Stimulated activated CD4-positive, alpha-beta T cell treated with anti-CD3 and anti-CD28 coated beads, Interleukin-12 subunit alpha, Interleukin-12 subunit beta, amount 100 ng/mL, for 4 hours (primary cell): ENCODE results near the gene MYLK.
"Not testable (repeated sequence)": the region's sequence is repeated elsewhere in the genome, so short reads cannot be mapped to it uniquely, and the experiment has no call there.

ENCODE experiments used
- DNase-seq: peaks from one replicate; pipeline ENCODE4 v3.0.0-alpha.2; 2020

MYLK gene

GRCh38 chr3:123741041-123741511 is 143.1 kb downstream of the MYLK start:
- DNase-seq = no peak

DNA sequence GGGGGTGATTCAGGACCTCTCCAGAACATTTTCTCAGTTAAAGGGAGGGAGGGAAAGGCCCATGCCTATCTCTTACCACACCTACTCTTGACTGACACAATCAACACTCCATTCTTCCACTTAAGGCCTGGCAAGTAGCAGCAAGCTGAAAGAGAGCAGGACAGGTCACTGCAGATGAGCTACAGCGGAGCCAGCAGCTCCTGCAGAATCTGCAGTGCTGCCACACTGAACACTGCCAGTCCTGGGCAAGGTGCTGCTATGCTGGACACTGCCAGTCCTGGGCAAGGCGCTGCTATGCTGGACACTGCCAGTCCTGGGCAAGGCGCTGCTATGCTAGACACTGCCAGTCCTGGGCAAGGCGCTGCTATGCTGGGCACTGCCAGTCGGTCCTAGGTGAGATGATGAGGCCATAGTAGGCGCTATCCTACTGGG is 143.7 kb downstream of the MYLK start:
- no peak for DNase-seq

DNA sequence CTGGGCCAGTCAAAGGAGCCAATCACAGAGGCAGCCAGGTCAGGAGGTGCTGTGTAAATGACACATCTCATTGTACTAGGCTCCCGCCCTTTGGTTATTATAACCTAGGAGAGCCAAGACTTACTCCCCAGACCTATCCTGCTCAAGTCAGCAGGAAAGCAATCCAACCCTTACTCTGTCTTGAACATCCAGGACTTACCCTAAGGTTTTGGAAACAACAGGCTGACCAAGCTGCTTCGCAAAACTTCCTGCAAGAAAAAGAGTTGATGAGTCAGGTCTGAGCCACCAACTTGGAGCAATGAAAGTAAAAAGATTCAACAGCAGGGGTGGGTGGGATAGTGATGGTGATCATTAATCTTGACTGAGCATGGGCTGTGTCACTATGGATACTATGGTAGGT is 144.4 kb downstream of the MYLK start:
- no peak for DNase-seq

- no peak for DNase-seq
Measured at GRCh38 chr3:123739106-123739505, 145.0 kb downstream of the MYLK start.

GRCh38 chr3:123738522-123738921 is 145.6 kb downstream of the MYLK start:
- DNase-seq = not testable (repeated sequence)

DNA sequence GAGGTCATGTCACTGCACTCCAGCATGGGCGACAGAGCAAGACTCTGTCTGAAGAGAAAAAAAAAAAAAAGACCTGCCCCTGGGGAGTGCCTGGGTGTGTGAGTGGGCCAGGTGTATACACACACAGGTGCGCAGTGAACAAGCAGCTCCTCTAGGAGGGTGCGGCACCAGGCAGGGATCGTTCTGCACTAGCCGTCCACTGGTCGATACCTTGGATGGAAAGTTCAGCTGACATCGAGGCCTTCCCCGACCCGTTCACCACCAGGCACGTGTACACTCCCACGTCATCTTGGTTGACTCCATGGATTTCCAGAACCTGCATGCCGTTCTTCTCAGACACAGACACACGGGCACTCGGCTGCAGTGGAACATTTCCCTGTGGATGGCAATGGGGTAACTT is 147.0 kb downstream of the MYLK start:
- DNase-seq = no peak

DNA sequence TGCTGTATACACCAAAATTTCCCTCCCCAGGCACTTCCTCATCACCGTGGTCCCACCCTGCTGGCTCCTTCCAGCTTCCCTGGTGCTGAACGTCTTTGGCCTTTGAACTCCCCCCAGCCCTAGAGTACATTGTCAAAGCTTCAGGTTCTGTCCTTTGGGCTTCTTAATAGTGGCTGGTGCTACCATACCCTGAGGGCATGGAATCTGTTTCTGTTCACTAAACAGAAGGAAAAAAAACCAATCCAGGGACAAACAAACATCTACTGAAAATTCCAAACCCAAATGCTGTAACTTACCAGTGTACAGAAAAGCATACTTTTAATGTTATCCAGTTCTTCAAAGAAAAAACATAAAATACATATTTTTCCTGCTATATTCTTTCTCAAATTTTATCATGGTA is 148.7 kb downstream of the MYLK start:
- no peak for DNase-seq

GRCh38 chr3:123734527-123734902 is 149.6 kb downstream of the MYLK start:
- no peak for DNase-seq

DNA sequence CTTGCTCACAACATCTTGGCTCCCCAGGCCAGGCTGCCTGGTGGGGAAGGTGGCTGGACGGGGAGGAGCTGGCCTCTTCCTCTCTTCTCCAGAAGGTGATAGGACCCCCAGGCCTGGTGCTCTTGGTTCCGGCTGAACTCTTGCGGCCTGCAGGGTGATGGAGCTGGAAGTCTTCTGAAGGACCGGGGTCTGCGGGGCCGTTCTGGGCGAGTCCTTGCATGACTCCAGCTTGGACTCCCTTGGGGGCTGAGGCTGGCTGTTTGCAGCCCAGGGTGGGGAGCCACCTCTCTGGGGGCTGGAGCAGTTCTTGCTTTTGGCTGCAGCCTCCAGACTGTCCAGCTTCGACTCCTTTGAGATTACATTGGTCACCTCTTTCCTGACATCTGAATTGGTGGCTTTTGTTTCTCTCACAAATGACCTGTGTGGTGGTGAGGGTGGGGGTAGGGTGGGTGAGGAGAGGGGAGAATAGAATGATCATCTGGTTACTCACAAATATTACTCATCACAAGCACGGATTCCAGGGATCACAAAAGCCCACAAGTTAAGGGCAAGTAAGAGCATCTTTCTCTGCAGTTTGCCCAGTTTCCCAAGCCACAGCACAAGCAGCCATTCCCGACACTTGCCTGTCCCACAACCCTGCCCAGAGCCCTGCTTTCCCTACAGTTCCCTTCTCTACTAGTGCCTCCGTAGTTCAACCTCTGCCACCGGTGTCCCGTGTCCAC is 150.2 kb downstream of the MYLK start:
- no peak for DNase-seq

GRCh38 chr3:123733341-123733740 is 150.8 kb downstream of the MYLK start:
- no peak for DNase-seq

- no peak for DNase-seq
Measured at GRCh38 chr3:123732447-123732846, 151.7 kb downstream of the MYLK start.

- no peak for DNase-seq
Measured at GRCh38 chr3:123730829-123731228, 153.3 kb downstream of the MYLK start.

DNA sequence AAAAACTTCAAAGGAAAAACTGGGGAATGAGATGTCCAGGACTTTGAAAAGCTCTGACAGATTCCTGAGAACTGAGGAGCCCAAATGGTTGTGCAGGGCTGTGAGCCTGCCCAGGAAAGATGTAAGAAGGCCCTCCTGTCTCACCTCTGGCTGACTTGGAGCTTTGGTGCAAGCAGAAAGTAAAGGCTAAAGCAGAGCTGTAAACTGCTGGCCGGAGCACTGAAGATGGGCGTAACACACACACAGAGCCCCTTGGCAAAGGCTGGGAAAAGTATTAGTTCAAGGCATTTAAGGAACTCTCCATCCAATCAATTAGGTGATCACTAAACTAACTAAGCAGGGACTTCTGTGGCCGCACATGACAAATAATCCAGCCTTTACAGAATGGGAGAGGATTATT is 155.1 kb downstream of the MYLK start:
- no peak for DNase-seq

GRCh38 chr3:123728014-123728413 is 156.1 kb downstream of the MYLK start:
- no peak for DNase-seq

- DNase-seq = no peak
Measured at GRCh38 chr3:123725652-123726400, 158.3 kb downstream of the MYLK start.

- DNase-seq = no peak
Measured at GRCh38 chr3:123724306-123724705, 159.8 kb downstream of the MYLK start.

DNA sequence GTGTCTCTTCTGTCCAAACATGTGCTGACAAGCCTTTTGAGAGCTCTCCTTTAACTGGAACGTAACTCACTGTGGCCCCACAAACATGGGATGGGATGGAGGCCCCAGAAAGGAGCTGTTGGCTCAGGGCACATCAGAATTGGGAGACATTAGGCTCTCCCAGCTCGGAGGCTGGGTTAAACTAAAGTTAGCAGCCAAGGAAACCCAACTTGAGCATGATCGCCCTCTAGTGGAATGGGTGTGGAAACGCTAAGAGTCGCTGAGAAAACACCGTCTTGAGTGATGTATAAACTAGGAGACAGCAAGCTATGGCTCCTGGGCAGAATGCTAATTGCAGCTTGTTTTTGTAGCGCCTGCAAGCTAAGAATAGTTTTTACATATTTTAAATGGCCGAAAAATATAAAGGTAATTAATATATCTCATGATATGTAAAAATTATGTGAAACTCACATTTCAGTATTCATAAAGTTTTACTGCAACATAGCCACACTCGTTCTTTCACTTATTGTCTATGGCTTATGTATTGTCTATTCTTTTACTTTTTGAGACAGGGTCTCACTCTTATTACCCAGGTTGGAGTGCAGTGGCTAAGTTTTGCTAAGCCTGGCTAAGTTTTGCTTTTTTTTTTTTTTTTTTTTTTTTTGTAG is 160.5 kb downstream of the MYLK start:
- DNase-seq = peak; percentile 12

DNA sequence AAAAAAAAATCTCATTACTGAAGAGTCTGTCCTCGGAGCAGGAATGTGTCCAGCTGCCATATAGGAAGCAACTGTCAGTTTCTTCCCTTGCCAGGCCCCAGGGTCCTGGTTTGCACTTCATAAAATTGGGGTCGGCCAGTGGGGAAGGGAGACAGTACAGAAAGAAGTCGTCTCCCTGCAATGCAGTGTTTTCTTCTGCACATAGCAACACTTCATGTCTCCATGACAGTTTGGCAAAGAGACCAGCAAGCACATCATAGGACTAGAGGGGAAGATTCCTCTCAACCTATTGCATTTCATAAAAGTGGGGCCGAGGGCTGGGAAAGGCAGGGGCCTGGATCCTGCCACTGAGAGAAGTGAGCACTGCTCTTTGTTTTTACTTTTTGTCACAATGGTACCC is 161.1 kb downstream of the MYLK start:
- no peak for DNase-seq

DNA sequence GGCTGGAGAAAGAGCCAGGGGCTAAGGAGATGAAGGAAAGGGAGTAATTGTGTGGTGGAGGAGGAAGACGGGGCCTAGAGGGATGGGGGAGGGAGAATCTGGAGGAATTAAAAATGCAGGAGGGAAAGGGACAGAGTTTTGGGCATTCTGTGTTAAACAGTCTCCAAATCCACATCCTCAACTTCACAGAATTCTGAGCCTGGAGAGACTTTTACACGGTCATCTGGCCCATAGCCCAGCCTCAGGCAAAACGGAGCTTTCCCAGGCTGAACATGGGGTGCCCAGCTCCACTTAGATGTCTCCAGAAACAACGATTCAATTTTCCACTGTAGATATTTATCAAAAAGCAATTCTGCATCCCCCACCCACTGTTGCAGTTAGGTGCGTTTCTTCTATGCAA is 161.7 kb downstream of the MYLK start:
- DNase-seq = no peak

- DNase-seq = no peak
Measured at GRCh38 chr3:123722021-123722420, 162.1 kb downstream of the MYLK start.

DNA sequence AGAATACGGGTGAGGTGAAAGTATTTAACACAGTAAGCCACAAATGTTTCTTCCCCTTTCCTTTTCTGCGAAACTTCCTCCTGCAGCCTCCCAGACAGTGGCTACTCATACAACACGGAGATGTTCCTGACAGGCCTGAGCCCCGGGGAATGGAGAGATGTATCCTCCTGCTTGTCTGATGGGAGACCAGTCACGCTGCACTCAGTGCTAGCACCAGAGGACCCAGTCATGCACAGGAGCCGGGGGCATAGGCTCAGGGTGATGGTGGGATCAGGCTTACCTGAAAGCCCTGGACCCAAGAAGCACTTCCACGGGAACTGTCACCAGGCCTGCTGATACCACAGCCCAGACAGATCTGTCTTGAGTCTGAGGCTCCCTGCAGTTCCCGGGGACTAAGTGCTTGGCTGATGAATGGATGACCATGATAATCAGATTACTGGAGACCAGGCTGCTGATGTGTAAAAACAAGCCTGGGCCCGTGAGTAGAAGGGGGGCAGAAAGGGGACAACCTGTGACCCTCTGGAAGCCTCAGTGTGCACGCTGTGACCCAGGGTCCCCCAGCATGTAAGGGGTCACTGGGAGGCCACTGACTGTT is 162.9 kb downstream of the MYLK start:
- not testable (repeated sequence) for DNase-seq

GRCh38 chr3:123720638-123721037 is 163.5 kb downstream of the MYLK start:
- no peak for DNase-seq

GRCh38 chr3:123719862-123720453 is 164.2 kb downstream of the MYLK start:
- DNase-seq = no peak
